Measurements from ENCODE around the gene EFCAB6. TPM values are rescaled to one million over a fixed set of nuclear protein-coding genes. Genes with fewer than 3 reads are reported as not detected.

Gene EFCAB6
- total RNA-seq, 2 experiments from 2014 or later, result 0.15 to 0.20 TPM

- CTCF ChIA-PET, result interaction anchor here (1.4 kb wide), 1 partner anchor 9 kb away, joined by 3 read pairs; no protein-coding TSS in a partner anchor
- no peaks in the 10 kb centered on the region for H3K36me3 Mint-ChIP-seq (ENCODE audit: low read depth)
- H3K4me3 Mint-ChIP-seq, result no peak overlapping the region
Measured at GRCh38 chr22:43830931-43831560, 18.9 kb upstream of the EFCAB6 start.

GRCh38 chr22:43829904-43830851 is 18.1 kb upstream of the EFCAB6 start:
- ChIA-PET CTCF (interaction anchor here (1.4 kb wide), 1 partner anchor 10 kb away, joined by 3 read pairs; no protein-coding TSS in a partner anchor), POLR2A (no interaction called here)
- Mint-ChIP-seq H3K4me1 (no peaks in the 10 kb centered on the region), H3K27me3 (peaks cover 2% of the 10 kb centered on the region), H3K36me3 (ENCODE audit: low read depth) (no peaks in the 10 kb centered on the region), H3K27ac (no peak overlapping the region), H3K4me3 (no peak overlapping the region), H3K9me3 (no peaks in the 10 kb centered on the region)
- DNase-seq, result no peak

More at GRCh38 chr22:43830931-43831560, 18.9 kb upstream of the EFCAB6 start:
- H3K9me3 Mint-ChIP-seq, result no peaks in the 10 kb centered on the region
- POLR2A ChIA-PET, result no interaction called here
- DNase-seq, result no peak
- peaks cover 5% of the 10 kb centered on the region for H3K27me3 Mint-ChIP-seq
- H3K27ac Mint-ChIP-seq, result no peak overlapping the region
- no peaks in the 10 kb centered on the region for H3K4me1 Mint-ChIP-seq

- H3K36me3 Mint-ChIP-seq (ENCODE audit: low read depth), result no peaks in the 10 kb centered on the region
- no peaks in the 10 kb centered on the region for H3K27me3 Mint-ChIP-seq
- H3K27ac Mint-ChIP-seq, result no peak overlapping the region
- ChIA-PET CTCF (no interaction called here), POLR2A (no interaction called here)
- no peak for DNase-seq
- no peaks in the 10 kb centered on the region for H3K4me1 Mint-ChIP-seq
- no peak overlapping the region for H3K4me3 Mint-ChIP-seq
- H3K9me3 Mint-ChIP-seq, result no peaks in the 10 kb centered on the region
Measured at GRCh38 chr22:43828998-43829782, 17.1 kb upstream of the EFCAB6 start.

GRCh38 chr22:43828725-43828997 is 16.6 kb upstream of the EFCAB6 start:
- no peak for DNase-seq
- no peaks in the 10 kb centered on the region for H3K27me3 Mint-ChIP-seq
- ChIA-PET POLR2A (no interaction called here), CTCF (no interaction called here)
- no peaks in the 10 kb centered on the region for H3K4me1 Mint-ChIP-seq
- no peaks in the 10 kb centered on the region for H3K36me3 Mint-ChIP-seq (ENCODE audit: low read depth)
- no peak overlapping the region for H3K27ac Mint-ChIP-seq
- H3K4me3 Mint-ChIP-seq, result no peak overlapping the region
- no peaks in the 10 kb centered on the region for H3K9me3 Mint-ChIP-seq

- H3K36me3 Mint-ChIP-seq (ENCODE audit: low read depth), result no peaks in the 10 kb centered on the region
- CTCF ChIA-PET, result no interaction called here
- no peak for DNase-seq
- H3K27me3 Mint-ChIP-seq, result no peaks in the 10 kb centered on the region
- POLR2A ChIA-PET, result no interaction called here
- no peak overlapping the region for H3K27ac Mint-ChIP-seq
- H3K4me1 Mint-ChIP-seq, result no peaks in the 10 kb centered on the region
- no peak overlapping the region for H3K4me3 Mint-ChIP-seq
- H3K9me3 Mint-ChIP-seq, result no peaks in the 10 kb centered on the region
Measured at GRCh38 chr22:43827926-43828724, 16.0 kb upstream of the EFCAB6 start.

- H3K9me3 Mint-ChIP-seq, result no peaks in the 10 kb centered on the region
- no peak for DNase-seq
- H3K4me3 Mint-ChIP-seq, result no peak overlapping the region
- no peaks in the 10 kb centered on the region for H3K4me1 Mint-ChIP-seq
- H3K27ac Mint-ChIP-seq, result no peak overlapping the region
- POLR2A ChIA-PET, result no interaction called here
- H3K36me3 Mint-ChIP-seq (ENCODE audit: low read depth), result no peaks in the 10 kb centered on the region
- H3K27me3 Mint-ChIP-seq, result no peaks in the 10 kb centered on the region
- CTCF ChIA-PET, result no interaction called here
Measured at GRCh38 chr22:43827003-43827735, 15.1 kb upstream of the EFCAB6 start.

- H3K4me3 Mint-ChIP-seq, result no peak overlapping the region
- no peaks in the 10 kb centered on the region for H3K27me3 Mint-ChIP-seq
- ChIA-PET CTCF (no interaction called here), POLR2A (no interaction called here)
- H3K4me1 Mint-ChIP-seq, result no peaks in the 10 kb centered on the region
- H3K27ac Mint-ChIP-seq, result no peak overlapping the region
- no peaks in the 10 kb centered on the region for H3K9me3 Mint-ChIP-seq
- DNase-seq, result no peak
- H3K36me3 Mint-ChIP-seq (ENCODE audit: low read depth), result no peaks in the 10 kb centered on the region
Measured at GRCh38 chr22:43826142-43827002, 14.3 kb upstream of the EFCAB6 start.

- no peak overlapping the region for H3K4me3 Mint-ChIP-seq
- no peak for DNase-seq
- POLR2A ChIA-PET, result no interaction called here
- H3K27ac Mint-ChIP-seq, result no peak overlapping the region
- H3K36me3 Mint-ChIP-seq (ENCODE audit: low read depth), result no peaks in the 10 kb centered on the region
- no peaks in the 10 kb centered on the region for H3K9me3 Mint-ChIP-seq
- no peaks in the 10 kb centered on the region for H3K27me3 Mint-ChIP-seq
- no peaks in the 10 kb centered on the region for H3K4me1 Mint-ChIP-seq
- CTCF ChIA-PET, result no interaction called here
Measured at GRCh38 chr22:43825651-43826050, 13.5 kb upstream of the EFCAB6 start.

- POLR2A ChIA-PET, result no interaction called here
- Mint-ChIP-seq H3K27ac (no peak overlapping the region), H3K27me3 (no peaks in the 10 kb centered on the region), H3K36me3 (ENCODE audit: low read depth) (no peaks in the 10 kb centered on the region), H3K4me1 (no peaks in the 10 kb centered on the region), H3K9me3 (no peaks in the 10 kb centered on the region), H3K4me3 (no peak overlapping the region)
- no peak for DNase-seq
- CTCF ChIA-PET, result no interaction called here
Measured at GRCh38 chr22:43824724-43825420, 12.8 kb upstream of the EFCAB6 start.

GRCh38 chr22:43823911-43824665 is 12.0 kb upstream of the EFCAB6 start:
- H3K9me3 Mint-ChIP-seq, result no peaks in the 10 kb centered on the region
- H3K4me1 Mint-ChIP-seq, result no peaks in the 10 kb centered on the region
- H3K27ac Mint-ChIP-seq, result no peak overlapping the region
- H3K27me3 Mint-ChIP-seq, result no peaks in the 10 kb centered on the region
- no peaks in the 10 kb centered on the region for H3K36me3 Mint-ChIP-seq (ENCODE audit: low read depth)
- DNase-seq, result no peak
- H3K4me3 Mint-ChIP-seq, result no peak overlapping the region
- ChIA-PET POLR2A (no interaction called here), CTCF (no interaction called here)

Measured in activated CD4-positive, alpha-beta T cell treated with anti-CD3 and anti-CD28 coated beads, Interleukin-2, amount 10 ng/mL, durations not matched to agents 7 days and 5 days (primary cell).